Ascending aorta (tissue), 2 donors: ENCODE data around the gene P3H4. TPM values are rescaled to one million over a fixed set of nuclear protein-coding genes. Genes with fewer than 3 reads are reported as not detected.

Experiments
- DNase-seq, 2 donors: peaks; one replicate each; pipeline ENCODE4 v3.0.0-alpha.2; 2019; ENCODE audit warnings: low spot score in 2 of 2
- H3K27ac ChIP-seq, 2 donors: fragments of 200-600 bp; sonication (generic); one replicate each; pipeline ENCODE4 v1.5.1; 2016 to 2017; ENCODE audit warnings: mild to moderate bottlenecking in 1 of 2
- H3K27me3 ChIP-seq: fragments of 200-600 bp; sonication (generic); one replicate; pipeline ENCODE4 v1.5.1; 2017
- H3K36me3 ChIP-seq, 2 donors: fragments of 200-600 bp; sonication (generic); one replicate each; pipeline ENCODE4 v1.5.1; 2016
- H3K4me1 ChIP-seq, 2 donors: fragments of 200-600 bp; sonication (generic); one replicate each; pipeline ENCODE4 v1.5.1; 2016 to 2017; ENCODE audit warnings: mild to moderate bottlenecking in 1 of 2
- H3K4me3 ChIP-seq, 2 donors: fragments of 200-600 bp; sonication (generic); one replicate each; pipeline ENCODE4 v1.5.1; 2016 to 2017; ENCODE audit warnings: mild to moderate bottlenecking in 1 of 2
- H3K9me3 ChIP-seq, 2 donors: fragments of 200-600 bp; sonication (generic); one replicate each; pipeline ENCODE4 v1.5.1; 2016
- intact Hi-C: fragments of 100-400 bp; cut with DNase I; formaldehyde crosslinking; loops from one replicate; pipeline ENCODE4 v1.15.1; 2023
- total RNA-seq: library from RNA; depleted of rRNA; stranded (reverse); fragments of >200 nt; gene quantifications from one replicate; pipeline ENCODE4 v1.1.0, GENCODE V29; 2016
- TF ChIP-seq, protein P1 (sequence below), 3 experiments: fragments of 200-600 bp in 2 of 3; fragments of 450-650 bp in 1 of 3; sonication (generic) in 2 of 3; IDR thresholded peaks; one replicate each; pipeline ENCODE4 v1.5.1; 2016 to 2019; ENCODE audit warnings: antibody characterized with exemption in 3 of 3, mild to moderate bottlenecking in 1 of 3, moderate library complexity in 1 of 3

Gene P3H4
- total RNA-seq, 1 donor from 2014 or later: 61.4 TPM

DNA sequence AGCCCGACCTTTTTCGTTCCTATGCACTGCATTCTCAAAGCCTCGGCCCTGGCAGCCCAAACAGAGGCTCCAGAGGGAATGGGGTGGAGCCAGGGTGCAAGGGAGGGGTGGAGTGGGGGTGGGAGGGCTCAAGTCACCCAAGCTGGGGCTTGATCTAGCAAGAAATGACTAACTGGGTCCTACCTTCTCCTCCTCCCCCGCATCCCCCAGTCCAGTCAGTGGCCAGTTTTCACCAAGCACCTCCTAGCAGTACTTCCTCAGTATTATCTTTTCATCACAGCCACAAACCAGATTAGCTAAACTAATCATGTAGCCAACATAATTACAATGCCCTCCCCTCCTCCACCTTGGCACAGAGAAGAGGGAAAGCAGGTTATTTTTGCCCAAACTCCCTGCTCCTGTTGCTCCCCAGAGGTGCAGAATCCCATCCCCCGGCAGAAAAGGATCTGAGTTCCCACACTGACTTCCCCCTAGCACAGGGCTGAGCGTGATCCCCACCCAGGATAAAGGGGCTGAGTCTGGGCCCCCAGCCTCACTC is 27.5 kb downstream of the P3H4 start:
- Histone ChIP-seq H3K4me1 (peaks cover 8 to 30% of the 10 kb centered on the region in 2 donors), H3K27me3 (no peaks in the 10 kb centered on the region), H3K27ac (peak overlapping the region; percentile 34 to 71), H3K9me3 (no peaks in the 10 kb centered on the region), H3K4me3 (peak overlapping the region; percentile 67 to 71), H3K36me3 (no peaks in the 10 kb centered on the region)
- intact Hi-C loops: no loop called here
- TF ChIP-seq, protein P1, sequence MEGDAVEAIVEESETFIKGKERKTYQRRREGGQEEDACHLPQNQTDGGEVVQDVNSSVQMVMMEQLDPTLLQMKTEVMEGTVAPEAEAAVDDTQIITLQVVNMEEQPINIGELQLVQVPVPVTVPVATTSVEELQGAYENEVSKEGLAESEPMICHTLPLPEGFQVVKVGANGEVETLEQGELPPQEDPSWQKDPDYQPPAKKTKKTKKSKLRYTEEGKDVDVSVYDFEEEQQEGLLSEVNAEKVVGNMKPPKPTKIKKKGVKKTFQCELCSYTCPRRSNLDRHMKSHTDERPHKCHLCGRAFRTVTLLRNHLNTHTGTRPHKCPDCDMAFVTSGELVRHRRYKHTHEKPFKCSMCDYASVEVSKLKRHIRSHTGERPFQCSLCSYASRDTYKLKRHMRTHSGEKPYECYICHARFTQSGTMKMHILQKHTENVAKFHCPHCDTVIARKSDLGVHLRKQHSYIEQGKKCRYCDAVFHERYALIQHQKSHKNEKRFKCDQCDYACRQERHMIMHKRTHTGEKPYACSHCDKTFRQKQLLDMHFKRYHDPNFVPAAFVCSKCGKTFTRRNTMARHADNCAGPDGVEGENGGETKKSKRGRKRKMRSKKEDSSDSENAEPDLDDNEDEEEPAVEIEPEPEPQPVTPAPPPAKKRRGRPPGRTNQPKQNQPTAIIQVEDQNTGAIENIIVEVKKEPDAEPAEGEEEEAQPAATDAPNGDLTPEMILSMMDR (IDR thresholded peaks at IDR 0.05): no peak
- DNase-seq: peak in 1 of 2 donors; percentile 74

DNA sequence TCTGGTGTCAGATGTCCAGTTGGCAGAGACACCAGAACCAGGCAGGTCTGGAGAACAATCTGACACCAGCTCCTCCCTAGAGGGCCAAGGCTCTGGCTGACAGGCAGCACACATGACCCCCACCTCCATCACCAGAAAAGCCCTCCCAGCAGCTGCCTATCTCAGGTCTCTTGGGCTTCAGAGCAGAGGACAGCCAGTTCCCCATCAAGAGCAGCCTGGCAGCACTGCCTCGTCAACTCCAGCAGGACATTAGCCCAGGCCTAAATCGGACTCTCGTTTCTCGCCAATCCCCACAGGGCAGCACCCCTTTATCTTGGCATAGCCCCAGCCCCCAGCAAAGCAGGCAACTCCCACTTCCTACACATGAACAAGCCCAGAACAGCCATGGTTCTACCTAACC is 29.6 kb downstream of the P3H4 start:
- Histone ChIP-seq H3K27ac (peak overlapping the region; percentile 55 to 62), H3K4me3 (no peak overlapping the region), H3K9me3 (no peaks in the 10 kb centered on the region), H3K36me3 (no peaks in the 10 kb centered on the region), H3K4me1 (peaks cover 15 to 43% of the 10 kb centered on the region in 2 donors), H3K27me3 (no peaks in the 10 kb centered on the region)
- DNase-seq: no peak
- TF ChIP-seq, protein P1 (IDR thresholded peaks at IDR 0.05): no peak
- intact Hi-C loops: no loop called here

DNA sequence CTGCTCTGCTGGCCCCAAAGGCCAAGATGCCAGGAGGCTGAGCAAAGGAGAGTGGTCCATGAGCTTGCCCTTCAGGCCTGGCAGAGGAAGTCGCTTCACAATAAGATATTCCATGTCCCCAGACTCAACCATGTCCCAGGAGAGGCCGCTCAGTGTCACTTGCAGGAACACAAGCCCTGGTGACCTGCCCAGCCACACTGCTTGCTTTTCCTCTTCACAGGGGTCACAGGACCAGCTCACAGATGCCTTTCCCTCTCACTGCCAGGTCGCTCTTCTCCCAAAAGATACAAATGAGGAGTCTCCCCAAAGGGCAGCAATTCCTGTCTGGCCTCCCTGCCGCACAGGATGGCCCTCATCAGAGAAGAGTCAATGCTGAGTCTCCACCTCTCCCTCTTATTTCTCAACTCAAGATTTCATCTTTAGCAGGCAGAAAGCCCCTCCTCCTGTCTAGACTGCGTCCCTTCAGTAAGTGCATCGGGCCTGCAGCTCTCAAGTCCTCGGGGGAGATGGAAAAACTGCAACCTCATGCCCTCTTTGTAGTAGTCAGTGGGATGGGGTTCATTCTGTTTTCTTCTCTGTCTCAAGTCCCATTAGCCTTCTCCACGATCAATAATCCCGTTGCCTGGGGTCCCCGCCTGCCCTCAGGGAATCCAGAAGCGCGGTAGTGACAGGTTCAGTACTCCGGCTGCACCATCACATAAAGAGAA is 30.2 kb downstream of the P3H4 start:
- peak overlapping the region; percentile 55 to 62 for H3K27ac ChIP-seq

DNA sequence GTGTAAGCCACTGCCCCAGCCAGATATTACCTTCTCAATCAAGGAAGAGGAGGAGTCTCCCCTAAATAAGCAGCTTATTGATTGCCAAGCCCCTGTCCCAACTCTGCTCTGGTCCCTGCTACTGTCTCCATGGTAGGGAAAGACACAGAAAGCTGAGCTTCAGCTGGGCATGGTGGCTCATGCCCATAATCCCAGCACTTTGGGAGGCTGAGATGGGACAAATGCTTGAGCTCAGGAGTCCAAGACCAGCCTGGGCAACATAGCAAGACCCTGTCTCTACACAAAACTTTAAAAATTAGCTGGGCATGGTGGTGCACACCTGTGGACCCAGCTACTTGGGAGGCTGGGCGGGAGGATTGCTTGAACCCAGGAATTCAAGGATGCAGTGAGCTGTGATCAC is 31.8 kb downstream of the P3H4 start:
- H3K4me3 ChIP-seq: no peak overlapping the region
- H3K9me3 ChIP-seq: no peaks in the 10 kb centered on the region
- DNase-seq: no peak
- intact Hi-C loops: no loop called here
- no peak overlapping the region for H3K27ac ChIP-seq
- H3K4me1 ChIP-seq: peaks cover 15 to 40% of the 10 kb centered on the region in 2 donors
- TF ChIP-seq, protein P1 (IDR thresholded peaks at IDR 0.05): no peak
- no peaks in the 10 kb centered on the region for H3K27me3 ChIP-seq
- no peaks in the 10 kb centered on the region for H3K36me3 ChIP-seq

More for the DNA sequence above, 30.2 kb downstream of the P3H4 start:
- Histone ChIP-seq H3K4me1 (peaks cover 15 to 45% of the 10 kb centered on the region in 2 donors), H3K9me3 (no peaks in the 10 kb centered on the region), H3K4me3 (no peak overlapping the region), H3K27me3 (no peaks in the 10 kb centered on the region), H3K36me3 (no peaks in the 10 kb centered on the region)
- intact Hi-C loops: no loop called here
- DNase-seq: no peak
- TF ChIP-seq, protein P1 (IDR thresholded peaks at IDR 0.05): no peak

DNA sequence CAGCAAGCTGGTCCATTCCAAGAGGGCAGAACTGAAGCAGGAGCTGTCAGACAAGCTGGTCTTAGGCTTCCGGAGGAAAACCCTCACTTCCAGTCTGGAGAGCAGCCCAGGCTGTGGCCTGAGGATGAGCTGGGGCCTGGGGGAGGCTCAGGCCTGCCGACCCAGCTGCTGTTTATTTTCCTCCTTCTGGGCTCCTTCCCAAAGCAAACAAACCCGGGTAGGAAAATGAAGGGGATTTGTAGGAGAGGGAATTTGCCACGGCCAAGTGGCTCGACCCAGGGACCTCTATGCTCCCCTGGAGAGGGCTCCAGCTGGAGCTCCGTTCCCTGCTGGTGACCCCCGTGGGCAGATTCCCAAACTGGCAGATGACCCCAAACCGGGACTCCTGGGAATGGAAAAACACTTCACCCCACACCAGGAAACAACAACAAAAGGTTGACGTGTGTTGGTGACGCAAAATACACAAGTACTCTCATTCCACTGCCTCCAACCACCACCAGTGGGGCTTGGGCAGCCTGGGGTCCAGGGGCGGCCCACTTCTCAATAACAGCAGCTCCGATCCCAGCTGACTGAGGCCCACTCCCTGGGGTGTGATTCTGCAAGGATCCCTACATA is 34.1 kb downstream of the P3H4 start:
- Histone ChIP-seq H3K27me3 (no peaks in the 10 kb centered on the region), H3K9me3 (no peaks in the 10 kb centered on the region), H3K4me3 (no peak overlapping the region), H3K36me3 (no peaks in the 10 kb centered on the region), H3K27ac (peak overlapping the region; percentile 77 to 78), H3K4me1 (peaks cover 10 to 33% of the 10 kb centered on the region in 2 donors)
- intact Hi-C loops: no loop called here
- TF ChIP-seq, protein P1 (IDR thresholded peaks at IDR 0.05): no peak
- no peak for DNase-seq
